8988T (cell line): Measurements from ENCODE around the gene CAPN11.

ENCODE experiments used
- DNase-seq: peaks from one replicate; pipeline ENCODE4 v3.0.0; 2011

The CAPN11 gene

GRCh38 chr6:44217332-44218143 lies 58.9 kb downstream of the CAPN11 start:
- DNase-seq = no peak

GRCh38 chr6:44219053-44219814 lies 60.6 kb downstream of the CAPN11 start:
- DNase-seq = peak; percentile 84

GRCh38 chr6:44219815-44220784 lies 61.5 kb downstream of the CAPN11 start:
- no peak for DNase-seq

GRCh38 chr6:44220913-44221290 lies 62.3 kb downstream of the CAPN11 start:
- DNase-seq = no peak

GRCh38 chr6:44221291-44221960 lies 62.8 kb downstream of the CAPN11 start:
- DNase-seq = peak; percentile 88

GRCh38 chr6:44221961-44222335 lies 63.3 kb downstream of the CAPN11 start:
- no peak for DNase-seq

GRCh38 chr6:44222486-44223318 lies 64.1 kb downstream of the CAPN11 start:
- DNase-seq = peak; percentile 78

GRCh38 chr6:44223319-44224028 lies 64.9 kb downstream of the CAPN11 start, which contains the start of gene SLC29A1:
Gene SLC29A1 (plus strand): TSS chr6:44223595. CDS start chr6:44227314, 3,719 bp downstream.
- peak; percentile 97 for DNase-seq

GRCh38 chr6:44224029-44224964 lies 65.7 kb downstream of the CAPN11 start:
- peak; percentile 70 for DNase-seq

GRCh38 chr6:44224965-44225305 lies 66.3 kb downstream of the CAPN11 start:
- DNase-seq = no peak

GRCh38 chr6:44225579-44226325 lies 67.1 kb downstream of the CAPN11 start:
- no peak for DNase-seq

- no peak for DNase-seq
Observed at GRCh38 chr6:44226368-44227147, 67.9 kb downstream of the CAPN11 start.

GRCh38 chr6:44227148-44227793 lies 68.7 kb downstream of the CAPN11 start:
- DNase-seq = no peak

GRCh38 chr6:44228031-44228430 lies 69.4 kb downstream of the CAPN11 start:
- no peak for DNase-seq

- no peak for DNase-seq
Observed at GRCh38 chr6:44228433-44228832, 69.8 kb downstream of the CAPN11 start.

- DNase-seq = no peak
Observed at GRCh38 chr6:44228836-44229235, 70.2 kb downstream of the CAPN11 start.

- no peak for DNase-seq
Observed at GRCh38 chr6:44229376-44230033, 70.9 kb downstream of the CAPN11 start.
